Inflammatory macrophage treated with lipopolysaccharide for 1 hour (primary cell): Measurements from ENCODE around the gene IMPA2.
"Not testable (repeated sequence)": the region's sequence is repeated elsewhere in the genome, so short reads cannot be mapped to it uniquely, and the experiment has no call there.

Experiments
- DNase-seq, 2 donors: peaks; one replicate each; pipeline ENCODE4 v3.0.0-alpha.2; 2020 to 2022

The IMPA2 gene

DNA sequence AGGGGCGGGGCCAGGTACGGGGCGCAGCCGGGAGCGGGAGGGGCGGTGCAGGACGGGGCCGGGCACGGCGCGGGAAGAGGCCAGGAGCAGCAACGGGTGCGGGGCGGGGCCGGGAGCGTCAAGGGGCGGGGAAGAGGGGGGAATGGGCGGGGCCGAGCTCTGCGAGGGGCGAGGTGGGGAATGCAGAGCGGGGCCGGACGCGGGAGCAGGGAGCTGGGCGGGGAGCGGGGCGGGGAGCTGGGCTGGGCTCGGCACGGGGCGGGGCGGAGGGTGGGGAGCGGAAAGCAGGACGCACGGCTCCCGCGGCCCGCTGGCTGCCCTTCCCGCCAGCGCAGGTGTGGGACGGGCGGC lies at the start of gene IMPA2:
Gene IMPA2, plus strand, starts transcription at position 316 of the 351 bp plus-strand sequence. CDS start 163 bp downstream, outside the sequence.
- DNase-seq: peak in 1 of 2 donors; percentile 91

DNA sequence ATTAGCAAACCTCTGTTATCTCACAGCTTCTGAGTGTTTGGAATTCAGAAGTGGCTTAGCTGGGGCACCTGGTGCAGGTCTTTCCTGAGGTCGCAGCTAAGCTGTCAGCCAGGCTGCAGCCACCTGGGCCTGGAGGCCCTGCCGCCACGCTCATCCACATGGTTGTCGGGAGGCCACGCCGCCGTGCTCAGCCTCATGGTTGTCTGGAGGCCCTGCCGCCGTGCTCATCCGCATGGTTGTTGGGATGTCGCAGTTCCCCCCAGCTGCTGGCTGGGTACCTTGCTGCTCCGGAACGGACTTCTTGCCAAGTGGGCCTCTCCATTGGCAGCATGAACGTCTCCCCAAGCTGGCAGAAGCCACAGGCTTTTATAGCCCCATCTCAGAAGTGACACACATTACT lies 48.9 kb upstream of the IMPA2 start:
- DNase-seq: no peak

DNA sequence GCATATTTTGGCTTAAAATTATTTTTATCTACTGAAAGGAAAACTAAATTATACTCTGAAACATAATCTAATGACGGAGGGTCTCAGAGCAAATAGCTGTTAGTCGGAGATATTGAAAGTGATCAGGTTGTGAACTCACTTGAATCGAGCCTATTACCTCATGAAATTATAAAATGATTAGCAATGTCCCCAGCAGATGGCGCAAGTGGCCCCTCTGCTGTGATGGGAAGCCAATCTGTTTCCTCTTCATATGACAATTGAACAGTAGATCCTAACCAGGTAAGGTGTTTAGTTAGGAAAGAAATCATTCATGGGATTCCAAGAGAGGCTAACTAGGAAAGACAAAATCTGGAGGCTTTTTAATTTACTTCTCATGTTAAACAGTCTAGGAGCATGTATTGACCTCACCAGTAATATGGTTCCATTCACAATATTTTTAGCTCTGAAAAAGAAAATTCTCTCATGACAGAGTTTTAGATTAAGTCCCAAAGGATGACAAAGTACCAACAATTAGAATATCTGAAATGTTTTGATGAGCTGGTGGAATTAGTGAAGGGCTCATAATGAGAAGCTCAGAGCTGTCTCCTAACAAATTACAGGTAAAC lies 43.3 kb upstream of the IMPA2 start:
- peak; percentile 52 to 94 for DNase-seq

DNA sequence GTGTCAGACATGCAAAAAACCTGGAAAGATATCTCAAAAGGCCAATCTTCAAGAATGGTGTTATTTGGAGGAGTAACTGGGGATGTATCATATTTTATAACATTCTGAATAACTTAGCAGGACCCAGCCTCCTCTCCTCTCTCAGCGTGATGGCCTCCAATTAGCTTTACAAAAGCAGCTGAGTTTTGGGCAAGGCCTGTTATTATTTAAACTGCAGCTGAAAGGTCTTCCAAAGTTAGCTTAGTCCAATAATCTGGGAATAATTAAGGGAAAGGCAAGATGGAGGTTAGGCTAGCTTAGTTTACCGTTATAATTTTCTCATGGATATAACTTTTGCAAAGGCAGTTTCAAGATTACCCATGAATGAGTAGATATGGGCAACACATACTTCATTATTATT lies 40.4 kb upstream of the IMPA2 start:
- no peak for DNase-seq

DNA sequence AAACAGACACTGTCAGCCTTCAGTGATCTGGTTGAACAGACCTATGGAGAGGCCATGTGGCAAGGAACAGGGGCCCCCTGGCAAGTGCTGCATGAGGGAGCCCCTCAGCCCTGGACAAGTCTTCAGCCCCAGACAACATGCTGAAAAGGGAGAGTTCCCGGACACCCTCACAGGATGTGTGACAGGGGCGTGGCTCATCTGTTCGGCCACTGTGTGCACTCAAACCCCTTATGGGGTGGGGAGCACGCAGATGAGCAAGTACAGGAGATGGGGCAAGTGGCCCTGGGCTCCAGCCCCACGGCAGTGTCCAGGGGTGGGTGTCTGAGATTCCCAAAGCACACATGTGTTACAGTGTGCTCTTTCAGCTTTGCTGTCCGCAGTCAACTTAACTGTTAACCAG lies 37.8 kb upstream of the IMPA2 start:
- DNase-seq: no peak

DNA sequence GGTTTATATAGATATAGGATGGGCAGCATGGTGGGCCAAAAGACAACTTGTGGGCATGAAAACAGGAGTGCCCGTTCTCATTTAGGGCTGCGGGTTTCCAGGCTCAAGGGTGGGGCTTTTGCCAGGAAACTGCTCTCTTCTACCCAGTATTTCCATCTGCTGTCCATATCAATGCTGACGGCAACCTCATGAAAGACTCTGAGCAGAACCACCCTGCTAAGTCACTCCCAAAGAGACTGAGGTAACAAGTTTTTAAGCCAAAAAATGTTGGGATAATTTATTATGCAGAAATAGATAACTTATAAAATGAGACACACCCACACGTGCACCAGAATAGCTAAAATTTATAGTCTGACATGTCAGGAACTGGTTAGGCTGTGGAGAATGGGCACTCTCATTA lies 37.1 kb upstream of the IMPA2 start:
- DNase-seq: no peak

DNA sequence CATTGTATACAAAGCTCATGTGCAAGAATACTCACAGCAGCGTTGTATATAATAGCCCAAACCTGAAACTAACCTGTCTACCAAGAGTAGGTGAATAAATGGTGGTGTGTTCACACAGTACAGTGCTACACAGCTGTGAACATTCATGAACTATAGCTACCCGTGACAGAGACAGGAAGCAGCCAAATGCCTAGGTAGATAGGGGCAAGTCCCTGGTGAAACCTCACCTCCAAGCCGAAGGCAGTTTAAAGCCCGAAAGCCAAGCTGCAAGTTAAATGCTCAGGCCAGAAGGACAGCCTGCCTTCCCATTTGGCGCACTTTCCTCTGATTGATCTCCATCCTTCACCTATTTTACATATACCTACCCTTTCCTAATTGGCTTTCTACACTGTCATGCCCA lies 36.5 kb upstream of the IMPA2 start:
- DNase-seq: no peak

DNA sequence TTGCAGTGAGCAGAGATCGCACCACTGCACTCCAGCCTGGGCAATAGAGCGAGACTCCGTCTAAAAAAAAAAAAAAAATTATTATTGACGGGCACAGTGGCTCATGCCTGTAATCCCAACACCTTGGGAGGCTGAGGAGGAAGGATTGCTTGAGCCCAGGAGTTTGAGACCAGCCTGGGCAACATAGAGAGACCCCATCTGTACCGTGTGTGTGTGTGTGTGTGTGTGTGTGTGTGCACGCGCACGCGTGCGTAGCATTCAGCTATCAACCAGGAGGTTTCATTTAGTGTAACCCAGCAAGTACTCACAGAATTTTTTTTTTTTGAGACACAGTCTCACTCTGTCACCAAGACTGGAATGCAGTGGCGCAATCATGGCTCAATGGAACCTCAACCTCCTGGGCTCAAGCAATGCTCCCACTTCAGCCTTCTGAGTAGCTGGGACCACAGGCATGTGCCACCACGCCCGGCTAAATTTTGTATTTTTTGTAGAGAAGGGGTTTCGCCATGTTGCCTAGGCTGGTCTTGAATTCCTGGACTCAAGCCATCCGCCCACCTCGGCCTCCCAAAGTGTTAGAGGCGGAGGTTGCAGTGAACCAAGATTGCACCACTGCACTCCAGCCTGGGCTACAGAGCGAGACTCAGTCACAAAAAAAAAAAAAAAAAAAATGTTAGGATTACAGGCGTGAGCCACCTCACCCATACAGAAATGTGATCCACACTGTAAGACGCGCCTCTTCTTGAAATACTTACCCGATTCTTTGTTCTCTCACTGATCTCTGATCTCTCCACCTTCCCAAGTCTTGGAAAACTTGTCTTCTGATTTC lies 35.3 kb upstream of the IMPA2 start:
- peak; percentile 13 to 54 for DNase-seq

DNA sequence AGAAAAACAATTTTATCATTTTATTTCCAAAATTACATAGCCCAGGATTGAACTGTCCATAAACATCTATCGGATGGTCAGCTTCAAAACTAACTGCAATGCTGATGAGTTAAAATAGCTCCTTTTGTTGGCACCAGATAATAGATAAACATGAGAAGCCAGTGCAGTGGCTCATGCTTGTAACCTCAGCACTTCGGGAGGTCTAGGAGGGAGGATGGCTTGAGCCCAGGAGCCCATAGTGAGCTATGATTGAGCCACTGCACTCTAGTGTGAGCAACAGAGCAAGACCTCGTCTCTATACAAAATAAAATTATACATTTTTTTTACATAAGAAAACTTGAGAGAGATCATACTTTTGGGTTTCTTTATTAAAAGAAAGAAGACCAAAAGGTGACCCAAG lies 34.6 kb upstream of the IMPA2 start:
- peak in 1 of 2 donors; percentile 4 for DNase-seq

DNA sequence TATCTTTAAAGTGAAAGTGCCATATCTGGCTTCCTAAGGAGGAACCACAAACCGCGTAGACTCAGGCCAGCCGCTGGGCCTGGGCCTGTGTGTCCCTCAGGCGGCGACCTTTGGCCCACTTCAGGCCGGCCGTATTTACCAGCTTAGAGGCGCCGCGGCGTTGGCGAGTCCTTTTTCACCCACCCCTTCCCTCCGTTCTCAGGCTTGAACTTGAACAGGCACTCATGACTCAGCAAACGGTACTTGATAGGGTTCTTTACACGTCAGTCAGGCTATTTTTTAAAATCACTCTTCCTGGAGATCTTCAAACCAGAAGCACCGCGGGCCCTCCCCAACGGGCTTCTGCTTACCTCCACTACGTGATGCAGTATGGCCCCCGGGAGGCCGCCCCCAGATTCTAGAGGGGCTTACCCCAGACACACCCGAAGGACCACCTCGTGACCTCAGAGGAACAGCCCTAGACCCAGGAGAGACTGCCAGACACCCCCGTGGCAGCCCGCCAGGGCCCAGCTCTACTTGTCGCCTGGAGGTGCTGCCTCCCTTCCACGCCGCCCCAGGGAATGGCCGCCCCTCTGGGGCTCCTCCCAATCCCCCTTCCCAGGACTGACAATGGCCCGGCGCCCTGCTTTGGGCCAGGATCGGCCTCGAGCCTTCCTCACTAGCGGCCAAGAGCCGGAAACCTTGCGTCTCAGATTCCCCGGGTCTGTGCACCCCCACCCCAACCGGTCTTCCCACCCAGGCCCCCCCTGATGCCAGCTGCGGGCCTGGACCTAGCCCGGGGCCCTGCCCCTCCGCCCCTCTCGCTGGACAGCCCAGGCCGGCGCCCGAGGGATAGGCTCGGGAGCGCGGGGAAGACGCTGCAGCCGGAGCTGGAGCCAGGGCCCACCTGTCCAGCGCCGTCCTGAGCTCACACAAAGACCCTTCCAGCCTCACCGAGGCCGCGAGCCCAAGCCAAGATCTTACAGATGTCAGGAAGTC lies 33.8 kb upstream of the IMPA2 start:
- peak; percentile 78 to 83 for DNase-seq

DNA sequence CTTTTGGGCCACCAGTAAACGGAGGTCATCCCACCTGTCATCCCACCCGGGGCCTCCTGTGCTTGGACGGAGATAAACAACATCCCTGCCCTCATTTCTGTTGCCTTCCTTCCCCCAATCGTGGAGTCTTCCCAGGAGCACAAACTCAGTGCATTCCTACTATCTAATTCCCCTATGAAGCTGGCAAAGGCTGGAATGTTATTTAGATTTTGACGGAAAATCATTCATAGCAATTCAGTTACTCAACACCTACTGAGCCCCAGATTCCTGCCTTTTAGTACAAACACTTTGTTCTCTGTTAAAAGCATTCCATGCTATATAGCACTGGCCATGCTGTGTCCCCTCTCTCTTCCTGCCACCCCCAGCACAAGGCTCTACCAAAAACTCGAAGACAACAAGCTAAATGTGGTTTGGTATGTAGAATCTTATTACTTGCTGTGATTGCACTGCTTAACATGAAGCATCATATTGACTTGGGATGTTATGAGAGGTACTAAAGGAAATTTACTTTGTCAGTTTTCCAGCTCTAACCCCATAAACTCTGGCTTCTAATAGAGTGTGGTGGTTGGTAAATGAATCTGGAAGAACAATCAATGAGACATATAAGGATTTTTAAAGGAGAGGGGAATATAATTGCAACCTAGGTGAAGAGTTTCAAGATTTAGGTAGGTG lies 32.3 kb upstream of the IMPA2 start:
- DNase-seq: no peak

DNA sequence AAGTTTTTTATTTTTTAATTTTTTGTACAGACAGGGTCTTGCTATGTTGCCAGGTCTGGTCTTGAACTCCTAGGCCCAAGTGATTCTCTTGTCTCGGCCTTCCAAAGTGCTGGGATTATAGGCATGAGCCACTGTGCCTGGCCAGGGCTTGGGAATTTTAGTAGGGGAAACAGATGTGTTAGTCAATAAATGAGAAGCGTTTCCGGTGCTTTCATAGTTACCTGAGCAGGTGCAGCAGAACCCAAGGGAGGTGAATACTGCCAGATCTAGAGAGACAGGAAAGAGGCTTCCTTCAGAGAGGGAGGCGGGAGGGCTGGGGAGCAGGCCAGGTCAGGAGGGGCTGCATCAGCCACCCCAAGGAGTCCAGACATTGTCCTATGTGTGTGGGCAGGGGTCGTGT lies 30.5 kb upstream of the IMPA2 start:
- no peak for DNase-seq

DNA sequence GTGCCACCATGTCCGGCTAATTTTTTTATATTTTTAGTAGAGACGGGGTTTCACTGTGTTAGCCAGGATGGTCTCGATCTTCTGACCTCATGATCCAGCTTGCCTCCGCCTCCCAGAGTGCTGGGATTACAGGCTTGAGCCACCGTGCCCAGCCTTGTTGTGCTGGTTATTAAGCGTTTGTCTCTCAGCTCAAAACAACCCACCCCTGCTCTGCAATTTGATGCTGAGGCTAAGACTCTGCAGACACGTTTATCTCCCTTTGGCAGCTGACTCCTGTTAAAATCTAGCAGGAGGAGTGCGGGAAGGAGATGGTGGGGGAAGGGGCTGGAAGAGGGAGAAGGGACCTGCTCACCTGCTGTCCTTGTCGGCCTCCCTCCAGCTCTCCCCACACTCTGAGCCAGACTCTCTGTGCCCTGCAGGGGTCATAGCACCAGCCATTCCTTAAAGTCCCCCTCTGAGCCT lies 29.9 kb upstream of the IMPA2 start:
- no peak for DNase-seq

DNA sequence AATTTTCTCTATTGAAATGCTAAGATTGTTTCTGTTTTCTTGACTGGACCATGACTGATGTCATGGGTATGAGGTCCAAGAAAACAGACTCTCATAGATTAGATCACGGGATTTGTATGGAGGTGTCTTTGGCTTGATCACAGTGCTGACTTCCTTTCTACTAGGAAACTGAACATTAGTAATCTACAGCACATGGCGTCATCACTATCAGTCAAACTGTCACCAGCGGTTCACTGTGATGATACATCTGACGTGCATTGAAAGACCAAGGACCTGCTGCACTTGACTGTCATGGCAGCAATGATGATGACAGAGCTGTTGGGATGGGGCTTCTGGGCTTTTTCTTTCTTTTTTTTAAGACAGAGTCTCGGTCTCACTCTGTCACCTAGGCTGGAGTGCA lies 28.2 kb upstream of the IMPA2 start:
- no peak for DNase-seq

DNA sequence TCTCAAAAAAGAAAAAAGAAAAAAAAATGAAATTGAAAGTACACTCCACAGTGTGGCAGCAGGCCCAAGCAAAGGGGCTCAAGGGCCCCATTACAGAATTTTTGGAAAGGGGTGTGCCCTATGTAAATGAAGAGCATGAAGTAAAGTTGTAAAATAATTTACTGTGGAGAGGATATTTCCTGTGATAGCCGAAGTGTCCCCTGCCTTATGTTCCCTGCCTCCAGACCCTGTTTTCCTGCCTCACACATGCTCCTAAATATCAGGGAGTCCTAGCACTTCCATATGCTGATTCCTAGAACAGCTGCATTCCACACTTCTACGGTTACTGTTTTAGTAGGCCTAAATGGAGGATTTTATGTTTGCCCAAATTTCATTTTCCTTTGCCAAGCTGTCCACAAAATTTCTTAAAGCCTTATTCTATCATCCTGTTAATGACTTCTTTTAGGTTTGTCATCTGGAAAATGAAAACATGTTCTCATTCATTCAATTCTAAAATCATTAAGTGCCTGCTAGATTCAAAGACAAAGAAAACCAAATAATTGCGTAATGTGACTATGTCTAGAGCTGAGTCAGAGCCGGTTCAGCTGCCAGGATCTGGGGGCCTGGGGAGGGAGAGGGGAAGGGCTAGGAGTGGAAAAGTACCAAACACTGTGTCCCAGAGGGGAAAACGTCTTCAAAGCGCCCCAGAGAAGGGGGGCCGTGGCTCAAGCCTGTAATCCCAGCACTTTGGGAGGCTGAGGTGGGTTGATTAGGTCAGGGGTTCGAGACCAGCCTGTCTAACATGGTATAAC lies 25.9 kb upstream of the IMPA2 start:
- no peak for DNase-seq

DNA sequence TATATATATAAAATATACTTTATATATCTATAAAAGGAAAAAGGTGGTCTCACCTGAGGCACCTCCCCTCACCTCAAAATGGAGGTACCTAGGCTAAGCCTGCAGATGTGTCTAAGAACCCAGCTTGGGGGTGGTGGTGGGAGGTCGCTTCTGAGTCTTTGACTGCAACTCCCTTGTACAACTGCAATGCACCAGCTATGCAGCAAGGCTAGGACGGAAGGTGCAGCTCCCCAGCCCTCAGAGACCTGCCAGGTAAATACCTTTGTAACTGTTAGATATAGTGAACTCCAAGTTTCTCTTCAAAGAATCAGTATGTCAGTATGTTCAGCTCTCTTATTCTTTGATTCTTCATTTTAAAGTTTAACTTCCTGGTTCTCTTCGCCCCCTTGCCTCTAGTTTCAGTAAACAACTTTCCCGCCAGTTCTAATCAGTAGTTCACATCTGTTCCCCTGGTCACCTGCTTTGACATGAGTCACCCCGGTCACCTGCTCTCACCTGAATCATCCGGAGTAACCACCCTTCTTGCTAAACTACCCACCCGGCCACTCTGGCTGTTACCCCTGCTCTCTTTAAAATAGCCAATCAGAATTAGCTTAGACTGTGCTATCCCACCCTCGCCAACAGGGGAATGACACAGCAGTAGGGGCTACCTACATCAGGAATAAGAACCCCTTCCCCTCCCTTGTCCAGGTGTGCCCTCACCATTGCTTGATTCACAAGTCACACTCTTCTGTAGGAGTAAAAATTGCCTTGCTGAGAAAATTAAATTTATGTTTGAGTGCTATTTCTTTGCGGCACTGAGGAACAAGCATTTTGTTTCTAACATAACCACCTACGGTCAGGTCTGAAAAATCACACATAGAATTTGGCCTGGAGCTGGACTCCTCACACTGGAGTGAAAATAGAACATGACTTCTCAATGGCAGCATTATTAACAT lies 24.7 kb upstream of the IMPA2 start:
- DNase-seq: no peak

DNA sequence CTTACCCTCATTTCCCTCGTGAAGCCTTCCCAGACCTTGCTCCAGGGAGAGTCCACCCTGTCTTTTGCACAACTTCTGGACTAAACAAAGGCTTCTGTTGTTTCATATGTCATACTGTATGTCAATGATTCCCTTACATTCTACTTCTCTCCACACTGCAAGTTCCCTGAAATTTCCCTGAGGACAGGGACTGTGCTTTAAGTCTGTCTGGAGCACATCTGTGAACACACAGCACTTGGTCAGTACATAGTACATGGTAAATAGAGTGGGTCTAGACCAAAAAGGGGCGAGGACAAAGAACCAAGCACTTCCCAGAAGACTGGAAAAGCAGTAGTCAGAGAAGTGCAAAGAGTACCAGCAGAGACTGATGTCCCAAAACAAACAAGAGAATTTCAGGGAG lies 23.7 kb upstream of the IMPA2 start:
- no peak for DNase-seq

DNA sequence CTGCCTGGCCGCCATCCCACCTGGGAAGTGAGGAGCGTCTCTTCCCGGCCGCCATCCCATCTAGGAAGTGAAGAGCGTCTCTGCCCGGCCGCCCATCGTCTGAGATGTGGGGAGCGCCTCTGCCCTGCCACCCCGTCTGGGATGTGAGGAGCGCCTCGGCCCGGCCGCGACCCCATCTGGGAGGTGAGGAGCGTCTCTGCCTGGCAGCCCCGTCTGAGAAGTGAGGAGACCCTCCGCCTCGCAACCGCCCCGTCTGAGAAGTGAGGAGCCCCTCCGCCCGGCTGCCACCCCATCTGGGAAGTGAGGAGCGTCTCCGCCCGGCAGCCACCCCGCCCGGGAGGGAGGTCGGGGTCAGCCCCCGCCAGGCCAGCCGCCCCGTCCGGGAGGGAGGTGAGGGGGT lies 21.7 kb upstream of the IMPA2 start:
- not testable (repeated sequence) for DNase-seq

DNA sequence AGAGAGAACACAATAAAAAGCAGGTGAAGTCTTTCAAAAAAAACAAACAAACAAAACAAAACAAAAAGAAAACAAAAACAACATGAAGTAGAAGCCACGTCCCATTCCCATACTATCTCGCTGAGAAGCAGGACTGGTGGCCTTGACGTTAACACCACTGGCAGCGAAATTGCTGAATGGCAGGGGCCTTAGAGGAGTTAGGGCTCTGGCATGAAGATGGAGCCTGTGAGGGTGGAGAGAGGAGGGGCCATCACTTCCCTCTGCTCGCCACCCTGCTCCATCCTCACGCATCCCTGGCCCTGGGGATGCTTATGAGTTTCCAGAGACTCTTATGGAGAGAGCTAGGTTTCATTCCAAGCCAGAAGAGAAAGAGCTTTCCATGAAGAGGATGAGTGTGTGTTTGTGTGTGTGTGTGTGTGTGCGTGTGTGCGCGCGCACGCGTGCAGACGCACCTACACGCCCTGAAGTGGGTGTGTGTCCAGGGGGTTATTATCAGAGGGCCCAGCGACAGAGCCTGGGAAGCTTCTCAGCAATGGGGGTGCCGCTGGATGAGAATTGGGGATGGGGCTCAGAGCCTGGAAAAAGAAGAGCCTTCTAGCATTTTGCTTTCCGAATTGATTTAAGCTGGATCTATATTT lies 20.4 kb upstream of the IMPA2 start:
- DNase-seq: no peak

DNA sequence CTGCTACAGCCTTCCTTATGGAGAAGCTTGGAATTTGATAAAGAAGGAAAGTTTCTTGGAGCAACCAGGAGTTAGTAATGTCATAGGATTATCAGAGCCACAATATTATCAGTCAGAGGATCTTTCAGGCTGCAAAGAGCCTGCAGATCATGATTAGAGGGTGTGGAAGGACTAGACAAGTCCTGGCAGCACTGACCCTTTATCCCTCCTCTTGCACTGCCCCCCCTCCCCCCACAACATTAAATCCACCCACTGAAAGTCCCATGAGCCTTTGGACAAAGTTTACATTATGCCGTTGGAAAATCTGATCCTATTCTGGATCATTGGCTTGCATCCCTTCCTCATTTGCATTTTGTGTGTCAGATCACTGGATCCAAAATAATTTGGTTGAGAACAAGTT lies 18.7 kb upstream of the IMPA2 start:
- no peak for DNase-seq
